Endothelial cell of umbilical vein (primary cell): ENCODE results near the gene THSD4. TPM values are rescaled to one million over a fixed set of nuclear protein-coding genes. Genes with fewer than 3 reads are reported as not detected.

Experiments used
- BruUV-seq: library from RNA; stranded (reverse); fragments of 400-500 nt; replicated peaks from 2 replicates; lab custom pipeline; 2021; lab: Mats Ljungman, UMichigan
- CTCF ChIA-PET: fragments of 300-600, 350-600 bp; sonication (Branson Sonifier 250); formaldehyde crosslinking; loops from one replicate; lab custom pipeline; 2021; ENCODE audit warnings: antibody characterized with exemption, inconsistent platforms; lab: Charles Lee
- POLR2A ChIA-PET: fragments of 300-600, 350-600 bp; sonication (Branson Sonifier 250); formaldehyde crosslinking; loops from one replicate; lab custom pipeline; 2021; ENCODE audit warnings: antibody characterized with exemption, inconsistent platforms; lab: Charles Lee
- DNase-seq: peaks from one replicate; pipeline ENCODE4 v3.0.0-alpha.2; 2011; ENCODE audit warnings: low read depth, low spot score
- FAIRE-seq: peaks from 2 replicates; lab custom pipeline; 2011; peaks lifted over from hg19 to GRCh38; lab: Jason Lieb, UNC
- H2AFZ ChIP-seq: 2 replicates; pipeline ENCODE4 v1.6.0; 2012; ENCODE audit warnings: low read depth, low read length, control low read depth, inconsistent platforms
- H3K27ac ChIP-seq: 2 replicates; pipeline ENCODE4 v1.5.1; 2011; ENCODE audit warnings: low read depth, mild to moderate bottlenecking, control low read depth, low read length, moderate library complexity; ENCODE audit not compliant: insufficient read depth
- H3K27me3 ChIP-seq, 2 experiments: 2 replicates each; pipeline versions ENCODE4 v1.6.0 to v1.6.1; 2011; ENCODE audit warnings: low read length in 2 of 2, mixed read lengths in 1 of 2; ENCODE audit not compliant: control insufficient read depth in 2 of 2, insufficient read depth in 2 of 2
- H3K36me3 ChIP-seq, 2 experiments: 2 replicates in 1 of 2; 3 replicates in 1 of 2; pipeline ENCODE4 v1.5.1; 2011; ENCODE audit warnings: low read length in 2 of 2, mild to moderate bottlenecking in 1 of 2, moderate library complexity in 1 of 2; ENCODE audit not compliant: control insufficient read depth in 2 of 2, insufficient read depth in 2 of 2; ENCODE audit errors: extremely low read depth in 1 of 2
- H3K4me1 ChIP-seq: 3 replicates; pipeline ENCODE4 v1.5.1; 2011; ENCODE audit warnings: mild to moderate bottlenecking, low read length; ENCODE audit not compliant: control insufficient read depth, insufficient read depth; ENCODE audit errors: extremely low read depth
- H3K4me2 ChIP-seq: 2 replicates; pipeline ENCODE4 v1.6.1; 2011; ENCODE audit warnings: low read length, control low read depth, mixed read lengths; ENCODE audit not compliant: insufficient read depth
- H3K4me3 ChIP-seq, 3 experiments: fragments of 200-600 bp in 1 of 3; sonication (generic), shearing (Covaris generic) in 1 of 3; replicated peaks in 1 of 3; 2 replicates each; pipeline ENCODE4 v1.5.1; 2011 to 2016; ENCODE audit warnings: control low read depth in 3 of 3, low read length in 3 of 3, mild to moderate bottlenecking in 2 of 3, inconsistent platforms in 1 of 3, low read depth in 1 of 3, moderate library complexity in 1 of 3; ENCODE audit not compliant: insufficient read depth in 1 of 3
- H3K79me2 ChIP-seq: 2 replicates; pipeline ENCODE4 v1.6.0; 2012; ENCODE audit warnings: low read length, inconsistent platforms; ENCODE audit not compliant: control insufficient read depth, insufficient read depth
- H3K9ac ChIP-seq: replicated peaks from 2 replicates; pipeline ENCODE3; 2011; ENCODE audit warnings: low read length, control low read depth; ENCODE audit not compliant: insufficient read depth; ENCODE audit errors: extremely low read depth
- H3K9me1 ChIP-seq: replicated peaks from 3 replicates; pipeline ENCODE4 v1.6.0; 2011; ENCODE audit warnings: mild to moderate bottlenecking, low read length; ENCODE audit not compliant: control insufficient read depth, insufficient read depth; ENCODE audit errors: extremely low read depth
- H3K9me3 ChIP-seq: replicated peaks from 2 replicates; pipeline ENCODE4 v1.5.1; 2012; ENCODE audit warnings: low read length, inconsistent platforms; ENCODE audit not compliant: control insufficient read depth, insufficient read depth
- H4K20me1 ChIP-seq: replicated peaks from 2 replicates; pipeline ENCODE3; 2011; ENCODE audit warnings: mild to moderate bottlenecking, low read length; ENCODE audit not compliant: control insufficient read depth, insufficient read depth; ENCODE audit errors: extremely low read depth
- EZH2 ChIP-seq: IDR thresholded peaks from 2 replicates; pipeline ENCODE4 v1.6.1; 2012; ENCODE audit warnings: borderline replicate concordance, low read depth, mild to moderate bottlenecking, moderate library complexity, low read length, inconsistent platforms; ENCODE audit not compliant: severe bottlenecking
- FOS ChIP-seq: IDR thresholded peaks from 2 replicates; pipeline ENCODE4 v1.6.1; 2011; ENCODE audit warnings: mild to moderate bottlenecking, low read length, moderate library complexity, borderline replicate concordance; ENCODE audit not compliant: insufficient read depth
- GATA2 ChIP-seq: IDR thresholded peaks from 2 replicates; pipeline ENCODE4 v1.7.0; 2011; ENCODE audit warnings: low read depth, mild to moderate bottlenecking, moderate library complexity, mixed read lengths, low read length; ENCODE audit not compliant: insufficient read length, insufficient read depth
- JUN ChIP-seq: IDR thresholded peaks from 2 replicates; pipeline ENCODE4 v1.6.1; 2011; ENCODE audit warnings: borderline replicate concordance, low read depth; ENCODE audit not compliant: insufficient read length, insufficient read depth
- MAX ChIP-seq: IDR thresholded peaks from 2 replicates; pipeline ENCODE4 v1.6.1; 2011; ENCODE audit not compliant: insufficient read depth, insufficient read length
- MYC ChIP-seq: IDR thresholded peaks from one replicate; pipeline ENCODE4 v1.6.1; 2011; ENCODE audit warnings: mild to moderate bottlenecking, low read depth, low read length
- POLR2A ChIP-seq: IDR thresholded peaks from 2 replicates; pipeline ENCODE4 v1.6.1; 2012; ENCODE audit warnings: low read depth, mild to moderate bottlenecking, control low read depth, low read length
- POLR2AphosphoS5 ChIP-seq: IDR thresholded peaks from 2 replicates; pipeline ENCODE4 v1.6.1; 2012; ENCODE audit warnings: low read depth, mild to moderate bottlenecking, control low read depth, low read length, moderate library complexity; ENCODE audit not compliant: insufficient read depth
- dilution Hi-C: fragments of 300-500 bp; cut with MboI; formaldehyde crosslinking; loops from one replicate; pipeline ENCODE4 v1.15.0; 2019; ENCODE audit warnings: low sequenced_read_pairs; ENCODE audit not compliant: extremely low pct_ligation_motif_present
- intact Hi-C: fragments of 100-400 bp; cut with micrococcal nuclease; formaldehyde crosslinking; loops from one replicate; pipeline ENCODE4 v1.10.0; 2022
- polyA plus RNA-seq, 4 experiments: library from polyadenylated mRNA; depleted of rRNA in 3 of 4; stranded (reverse) in 3 of 4; unstranded in 1 of 4; fragments of >200 nt; gene quantifications; 2 replicates each; pipeline versions ENCODE4 v1.2.1 to v1.2.3, GENCODE V29; 2011 to 2012; ENCODE audit warnings: missing spikeins in 1 of 4
- total RNA-seq: library from RNA; stranded (reverse); gene quantifications from 2 replicates; pipeline ENCODE4 v1.2.3, GENCODE V29; 2021
- TF ChIP-seq, protein P1 (sequence below), 2 donors: IDR thresholded peaks; 1 replicate in 1 of 2; 2 replicates in 1 of 2; pipeline ENCODE4 v1.5.1; 2011; ENCODE audit warnings: low read length in 2 of 2, mild to moderate bottlenecking in 2 of 2, moderate library complexity in 2 of 2, control low read depth in 1 of 2, inconsistent platforms in 1 of 2, low read depth in 1 of 2; ENCODE audit not compliant: insufficient read depth in 1 of 2; ENCODE audit errors: extremely low read depth in 1 of 2

The THSD4 gene
- total and polyA plus RNA-seq, 2 donors (not counting 3 experiments of a cell fraction or from before 2014, with no cell fraction given): 9.9 to 25.4 TPM

- POLR2A ChIA-PET: no interaction called here
- H3K4me2 ChIP-seq: peak overlapping the region; percentile 37
- peak overlapping the region; percentile 70 for H2AFZ ChIP-seq
Measured at GRCh38 chr15:71496336-71496955, 381.2 kb downstream of the THSD4 start.

GRCh38 chr15:71501344-71502076 lies 386.2 kb downstream of the THSD4 start:
- DNase-seq: no peak
- POLR2A ChIA-PET: interaction anchor here (0.8 kb wide), 1 partner anchor 207 kb away, joined by 3 read pairs; no protein-coding TSS in a partner anchor
- H3K27me3 ChIP-seq: no peaks in the 10 kb centered on the region
- no peak for FAIRE-seq
- H3K27ac ChIP-seq: no peak overlapping the region
- no TSS peak for BruUV-seq
- peaks cover 3% of the 10 kb centered on the region for H3K9me3 ChIP-seq
- no peak for TF ChIP-seq EZH2
- no peak for TF ChIP-seq POLR2A
- no peak for TF ChIP-seq MAX
- TF ChIP-seq POLR2AphosphoS5: no peak
- no peak for TF ChIP-seq FOS
- TF ChIP-seq, protein P1, sequence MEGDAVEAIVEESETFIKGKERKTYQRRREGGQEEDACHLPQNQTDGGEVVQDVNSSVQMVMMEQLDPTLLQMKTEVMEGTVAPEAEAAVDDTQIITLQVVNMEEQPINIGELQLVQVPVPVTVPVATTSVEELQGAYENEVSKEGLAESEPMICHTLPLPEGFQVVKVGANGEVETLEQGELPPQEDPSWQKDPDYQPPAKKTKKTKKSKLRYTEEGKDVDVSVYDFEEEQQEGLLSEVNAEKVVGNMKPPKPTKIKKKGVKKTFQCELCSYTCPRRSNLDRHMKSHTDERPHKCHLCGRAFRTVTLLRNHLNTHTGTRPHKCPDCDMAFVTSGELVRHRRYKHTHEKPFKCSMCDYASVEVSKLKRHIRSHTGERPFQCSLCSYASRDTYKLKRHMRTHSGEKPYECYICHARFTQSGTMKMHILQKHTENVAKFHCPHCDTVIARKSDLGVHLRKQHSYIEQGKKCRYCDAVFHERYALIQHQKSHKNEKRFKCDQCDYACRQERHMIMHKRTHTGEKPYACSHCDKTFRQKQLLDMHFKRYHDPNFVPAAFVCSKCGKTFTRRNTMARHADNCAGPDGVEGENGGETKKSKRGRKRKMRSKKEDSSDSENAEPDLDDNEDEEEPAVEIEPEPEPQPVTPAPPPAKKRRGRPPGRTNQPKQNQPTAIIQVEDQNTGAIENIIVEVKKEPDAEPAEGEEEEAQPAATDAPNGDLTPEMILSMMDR (IDR thresholded peaks at IDR 0.05; ENCODE audit: extremely low read depth in 1 of 2, insufficient read depth in 1 of 2, low read depth in 1 of 2, low read length in 2 of 2): no peak
- no peak for TF ChIP-seq GATA2
- TF ChIP-seq MYC: no peak
- no peak for TF ChIP-seq JUN
- H3K9me1 ChIP-seq: no peaks in the 10 kb centered on the region
- CTCF ChIA-PET: no interaction called here
- no peak overlapping the region for H3K9ac ChIP-seq
- dilution Hi-C loops: no loop called here
- no peaks in the 10 kb centered on the region for H3K36me3 ChIP-seq
- H3K4me1 ChIP-seq: peaks cover 9% of the 10 kb centered on the region
- no peak overlapping the region for H3K4me2 ChIP-seq
- no peaks in the 10 kb centered on the region for H4K20me1 ChIP-seq
- no peak overlapping the region for H2AFZ ChIP-seq
- no peaks in the 10 kb centered on the region for H3K79me2 ChIP-seq
- H3K4me3 ChIP-seq: no peak overlapping the region
- intact Hi-C loops: no loop called here

More at GRCh38 chr15:71496336-71496955, 381.2 kb downstream of the THSD4 start:
- Histone ChIP-seq H3K79me2 (no peaks in the 10 kb centered on the region), H3K9me1 (no peaks in the 10 kb centered on the region), H3K9ac (no peak overlapping the region), H3K27ac (no peak overlapping the region), H4K20me1 (no peaks in the 10 kb centered on the region), H3K36me3 (no peaks in the 10 kb centered on the region), H3K4me1 (peaks cover 10% of the 10 kb centered on the region), H3K4me3 (no peak overlapping the region), H3K27me3 (no peaks in the 10 kb centered on the region), H3K9me3 (peaks cover 3% of the 10 kb centered on the region)
- BruUV-seq: no TSS peak
- DNase-seq (peak; percentile 52), FAIRE-seq (peak; percentile 61)
- TF ChIP-seq FOS (peak; percentile 77), JUN (peak; percentile 68), GATA2 (no peak)
- CTCF ChIA-PET: interaction anchor here (1.7 kb wide), 1 partner anchor 9 kb away, joined by 5 read pairs; no protein-coding TSS in a partner anchor
- dilution Hi-C loops: no loop called here
- intact Hi-C loops: no loop called here
